GM10266 (cell line): ENCODE data around the gene DEFB119.
"Not testable (repeated sequence)": the region's sequence is repeated elsewhere in the genome, so short reads cannot be mapped to it uniquely, and the experiment has no call there.

Source experiments
- DNase-seq: peaks from one replicate; pipeline ENCODE4 v3.0.0; 2012; ENCODE audit errors: extremely low spot score
- CTCF ChIP-seq: IDR thresholded peaks from 2 replicates; pipeline ENCODE4 v1.5.1; 2012; ENCODE audit warnings: mild to moderate bottlenecking, low read depth; ENCODE audit not compliant: control insufficient read depth, insufficient read depth; ENCODE audit errors: missing control alignments

DEFB119 gene

GRCh38 chr20:31410011-31410410 lies 19.6 kb upstream of the DEFB119 start:
- TF ChIP-seq CTCF = no peak
- no peak for DNase-seq

GRCh38 chr20:31406115-31406514 lies 15.7 kb upstream of the DEFB119 start, which contains the start of gene DEFB121:
DEFB121 (minus strand) TSS chr20:31406215; CDS start chr20:31406152, 63 bp downstream.
- TF ChIP-seq CTCF = no peak
- no peak for DNase-seq

GRCh38 chr20:31403886-31404285 lies 13.5 kb upstream of the DEFB119 start:
- no peak for TF ChIP-seq CTCF
- no peak for DNase-seq

- no peak for TF ChIP-seq CTCF
- no peak for DNase-seq
These were observed 4.5 kb upstream of the DEFB119 start for GRCh38 chr20:31394900-31395299.

- no peak for TF ChIP-seq CTCF
- DNase-seq = no peak
These were observed 2.4 kb upstream of the DEFB119 start for GRCh38 chr20:31392836-31393235.

- DNase-seq = no peak
These were observed 16.0 kb downstream of the DEFB119 start for GRCh38 chr20:31374346-31374745.

GRCh38 chr20:31368301-31368700 lies 22.1 kb downstream of the DEFB119 start, which contains the start of gene DEFB118:
DEFB118 (plus strand) TSS chr20:31368601; CDS start chr20:31368651, 50 bp downstream.
- no peak for TF ChIP-seq CTCF
- no peak for DNase-seq

More at GRCh38 chr20:31374346-31374745, 16.0 kb downstream of the DEFB119 start:
- TF ChIP-seq CTCF = no peak

GRCh38 chr20:31364272-31364671 lies 26.1 kb downstream of the DEFB119 start:
- not testable (repeated sequence) for DNase-seq
